DND-41 (cell line): ENCODE measurements around the gene SRP14.

Experiments used
- CTCF ChIP-seq: IDR thresholded peaks from 2 replicates; pipeline ENCODE4 v1.5.1; 2012; ENCODE audit warnings: borderline replicate concordance, low read length, moderate library complexity, mild to moderate bottlenecking; ENCODE audit not compliant: poor library complexity, severe bottlenecking; ENCODE audit errors: extremely low read depth
- EZH2 ChIP-seq: IDR thresholded peaks from 3 replicates; pipeline ENCODE4 v1.6.1; 2012; ENCODE audit warnings: borderline replicate concordance, low read depth, mild to moderate bottlenecking, moderate library complexity, low read length, inconsistent platforms; ENCODE audit not compliant: severe bottlenecking

- TF ChIP-seq CTCF, result no peak
- no peak for TF ChIP-seq EZH2
Measured at GRCh38 chr15:40014390-40014789, 24.6 kb downstream of the SRP14 start.
